Stimulated activated CD8-positive, alpha-beta memory T cell treated with anti-CD3 and anti-CD28 coated beads, Interleukin-4, amount 100 ng/mL, for 1 hour (primary cell): ENCODE results near the gene MGAT4A.
A peak's percentile ranks its signal among the peaks of the same experiment; 100 is the strongest.

Source experiments
- DNase-seq, 2 donors: peaks; one replicate each; pipeline ENCODE4 v3.0.0-alpha.2; 2020; ENCODE audit warnings: low read depth in 2 of 2, low spot score in 1 of 2

The MGAT4A gene

GRCh38 chr2:98731041-98731893 lies at the start of gene MGAT4A:
TSS of gene MGAT4A (minus strand) at chr2:98731132. CDS start at chr2:98726332, 4,800 bp downstream.
- DNase-seq: peak; percentile 41 to 52

DNA sequence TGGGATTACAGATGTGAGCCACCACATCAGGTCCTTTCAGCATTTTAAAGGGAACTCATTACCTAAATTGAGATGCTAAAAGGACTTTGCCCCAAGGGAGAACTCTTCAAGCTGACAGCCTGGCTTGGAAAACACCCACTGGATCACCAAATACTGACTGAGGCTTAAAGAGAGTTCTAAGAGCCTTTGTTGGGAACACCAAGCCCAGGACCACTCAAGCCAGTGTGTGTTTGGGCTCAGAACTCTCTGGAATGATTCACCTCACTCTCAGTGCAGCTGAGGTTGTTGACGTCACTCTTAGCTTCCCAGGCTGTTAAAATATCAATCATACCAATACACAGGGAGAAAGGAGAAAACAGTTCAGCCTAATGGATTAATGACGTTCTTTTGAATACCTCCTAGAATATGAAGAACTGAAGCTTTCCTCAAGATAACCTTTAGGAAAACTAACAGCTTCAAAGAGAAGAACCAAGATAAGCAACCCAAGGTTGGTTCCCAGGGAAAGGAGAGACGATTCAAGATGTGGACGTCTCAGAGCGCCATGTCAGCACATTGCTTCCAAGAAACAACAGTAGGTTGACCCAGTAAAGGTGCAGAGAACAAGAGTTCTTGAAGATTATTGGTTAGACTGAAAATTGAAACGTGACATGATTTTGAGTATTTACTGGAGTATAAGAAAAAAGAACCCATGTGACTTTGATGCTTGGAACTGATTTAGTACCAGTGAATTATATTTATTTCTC lies 48.0 kb upstream of the MGAT4A start:
- no peak for DNase-seq

DNA sequence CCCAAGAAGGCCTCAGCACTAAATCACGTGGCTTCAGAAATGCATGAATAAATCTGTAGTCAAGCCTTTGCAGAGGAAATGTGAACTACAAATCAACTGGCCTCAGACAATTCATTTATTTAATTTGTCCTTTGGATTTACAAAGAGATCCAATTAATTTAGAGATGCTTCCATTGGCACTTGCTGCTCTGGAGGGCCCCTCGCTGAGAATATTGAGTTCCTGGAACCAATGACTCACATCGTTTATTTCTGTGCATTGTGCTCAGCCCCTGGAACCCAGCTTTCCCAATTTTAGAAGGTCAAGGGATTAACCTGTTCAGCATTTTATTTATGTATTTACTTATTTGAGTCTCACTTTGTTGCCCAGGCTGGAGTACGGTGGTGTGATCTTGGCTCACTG lies 47.2 kb upstream of the MGAT4A start:
- DNase-seq: no peak

- no peak for DNase-seq
Observed at GRCh38 chr2:98777710-98778109, 46.8 kb upstream of the MGAT4A start.

- no peak for DNase-seq
Observed at GRCh38 chr2:98777076-98777475, 46.1 kb upstream of the MGAT4A start.

- no peak for DNase-seq
Observed at GRCh38 chr2:98776136-98776535, 45.2 kb upstream of the MGAT4A start.

DNA sequence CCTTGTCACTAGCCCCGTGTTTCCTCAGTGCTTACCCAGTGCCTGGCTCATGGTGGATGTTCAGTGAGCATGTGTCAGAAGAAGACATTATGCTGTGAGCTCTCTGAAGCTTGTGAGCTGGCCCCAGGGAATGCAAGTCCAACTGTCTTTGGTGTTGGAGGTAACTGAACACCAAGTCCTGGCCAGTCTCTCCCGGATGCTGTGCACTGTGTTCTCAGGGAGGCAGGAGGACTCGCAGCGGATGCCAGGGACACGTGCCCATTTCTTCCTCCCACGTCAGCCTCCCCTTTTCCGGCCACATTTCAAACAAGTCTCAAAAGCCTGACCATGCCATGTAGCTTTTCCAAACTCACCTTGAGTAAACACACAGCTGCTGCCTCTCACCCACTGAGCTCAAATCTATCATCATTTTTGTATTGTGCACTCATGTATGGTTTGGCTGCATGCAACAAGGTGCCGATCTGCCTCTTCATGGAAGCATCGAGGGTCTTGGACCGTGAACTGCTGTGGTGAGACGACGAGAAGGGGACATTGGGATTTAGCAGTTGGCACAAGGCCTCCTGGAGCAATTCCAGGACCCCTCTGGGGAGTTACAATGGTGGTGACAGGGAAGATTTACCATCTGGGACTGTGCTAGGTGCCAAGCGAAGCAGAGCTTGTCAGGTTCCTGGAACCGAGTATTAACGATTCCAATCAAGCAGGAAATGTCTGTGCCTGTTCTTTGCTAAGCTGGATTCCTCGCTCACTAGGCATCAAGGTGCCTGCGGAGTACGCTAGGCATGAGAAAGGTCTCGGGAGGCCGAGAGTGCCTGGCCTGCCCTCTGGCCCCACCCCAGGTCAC lies 44.4 kb upstream of the MGAT4A start:
- no peak for DNase-seq

DNA sequence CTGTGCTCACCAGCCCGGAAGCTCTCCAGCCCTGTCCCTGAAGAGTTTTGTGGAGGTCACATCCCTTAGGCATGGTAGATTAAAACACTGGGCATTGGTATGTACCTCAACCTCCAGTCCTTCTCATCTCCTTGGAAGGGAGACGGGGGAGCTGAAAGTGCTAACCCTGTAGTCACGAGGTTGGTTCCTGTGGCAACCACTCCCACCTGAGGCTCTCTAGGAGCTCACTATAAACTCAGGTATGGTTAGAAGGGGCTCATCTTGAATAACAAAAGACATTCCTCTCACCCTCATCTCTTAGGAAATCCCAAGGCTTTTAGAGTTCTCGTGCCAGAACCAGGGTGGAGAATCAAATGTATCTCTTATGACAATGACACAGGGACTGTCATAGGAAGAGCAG lies 43.0 kb upstream of the MGAT4A start:
- DNase-seq: no peak

DNA sequence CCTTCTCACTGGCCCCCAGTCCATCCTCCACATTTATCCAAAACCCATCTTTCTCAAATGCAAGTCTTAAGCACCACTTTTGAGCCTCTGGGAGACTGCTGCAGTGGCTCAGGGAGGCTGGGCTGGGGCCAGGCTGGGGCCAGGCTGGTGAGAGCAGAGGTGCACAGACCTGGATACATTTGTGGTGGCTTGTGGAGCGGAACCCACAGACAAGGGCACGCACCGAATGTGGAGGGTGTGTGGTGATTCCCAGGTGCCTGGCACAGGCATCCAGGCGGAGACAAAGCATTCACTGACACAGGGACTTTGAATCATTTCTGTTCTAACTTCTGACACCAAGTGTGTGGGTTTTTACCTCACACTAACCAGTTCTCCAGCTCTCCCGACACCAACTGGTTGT lies 42.2 kb upstream of the MGAT4A start:
- no peak for DNase-seq

GRCh38 chr2:98772536-98772935 lies 41.6 kb upstream of the MGAT4A start:
- no peak for DNase-seq

- DNase-seq: peak in 1 of 2 donors; percentile 35
Observed at GRCh38 chr2:98771721-98772524, 41.0 kb upstream of the MGAT4A start.

DNA sequence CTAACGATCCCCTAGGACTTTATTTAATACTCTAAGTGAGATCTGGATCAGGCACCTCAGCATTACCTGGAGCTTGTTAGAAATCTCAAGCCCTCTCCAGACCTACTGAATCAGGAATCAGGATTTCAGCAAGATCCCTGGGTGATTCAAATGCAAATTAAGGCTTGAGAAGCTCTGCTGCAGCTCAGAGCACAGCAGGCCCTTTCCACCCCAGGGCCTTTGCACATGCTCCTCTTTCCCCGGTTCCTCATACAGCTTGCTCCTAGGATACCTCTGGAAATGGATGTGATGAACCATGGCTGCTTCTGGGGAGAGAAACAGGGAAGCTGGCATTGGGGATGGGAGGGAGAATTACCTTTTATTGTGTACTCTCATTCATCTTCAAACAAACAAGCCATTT lies 40.3 kb upstream of the MGAT4A start:
- DNase-seq: no peak

DNA sequence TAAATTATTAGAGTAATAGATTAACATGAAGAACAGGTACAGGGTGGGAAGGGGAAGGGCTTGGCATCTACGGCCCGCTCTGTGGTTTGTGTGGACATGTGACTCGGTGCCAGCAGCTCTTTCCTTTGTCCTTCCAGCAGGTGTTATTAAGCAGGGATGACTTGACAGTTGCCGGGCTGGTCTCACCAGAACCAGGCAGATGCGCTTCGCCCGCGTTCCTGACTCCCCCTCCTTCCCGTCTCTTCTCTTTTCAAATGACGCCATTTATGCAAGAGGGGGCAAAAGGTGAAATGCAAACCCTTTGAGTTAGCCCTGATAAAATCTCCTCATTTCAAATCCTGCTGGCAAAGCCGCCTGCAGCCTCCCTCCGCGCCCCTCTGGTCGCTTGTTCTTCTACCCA lies 38.9 kb upstream of the MGAT4A start:
- no peak for DNase-seq

- no peak for DNase-seq
Observed at GRCh38 chr2:98769114-98769476, 38.2 kb upstream of the MGAT4A start.

DNA sequence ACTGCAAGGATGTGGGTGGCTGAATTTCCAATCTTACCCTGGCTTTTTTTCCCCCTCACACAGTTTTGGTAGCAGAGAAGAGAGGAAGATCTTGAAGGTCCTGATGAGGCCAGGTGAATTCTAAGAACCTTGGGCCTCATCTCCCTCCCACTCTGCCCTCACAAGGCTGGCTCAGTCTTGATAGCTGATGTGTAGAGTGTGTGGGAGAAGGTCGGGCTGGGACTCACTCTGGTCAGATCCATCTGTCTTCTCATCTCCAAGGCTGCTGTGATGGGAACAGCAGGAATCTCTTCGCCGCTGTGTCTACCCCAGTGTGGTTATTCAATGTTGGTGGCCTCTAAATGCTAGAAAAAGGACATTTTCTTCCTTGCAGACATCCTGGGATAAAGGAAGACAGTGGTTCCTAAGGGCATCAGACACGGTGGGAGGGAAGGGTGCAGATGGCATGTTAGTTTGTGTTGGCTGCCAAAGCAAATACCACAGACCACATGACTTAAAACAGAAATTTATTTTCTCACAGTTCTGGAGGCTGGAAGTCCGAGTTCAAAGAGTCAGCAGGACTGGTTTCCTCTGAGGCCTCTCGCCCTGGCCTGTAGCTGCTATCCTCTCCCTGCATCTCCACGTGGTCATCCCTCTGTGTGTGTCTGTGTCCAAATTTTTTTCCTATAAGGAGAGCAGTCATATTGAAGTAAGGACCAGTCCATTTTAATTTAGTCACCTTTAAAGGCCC lies 37.6 kb upstream of the MGAT4A start:
- DNase-seq: no peak

- no peak for DNase-seq
Observed at GRCh38 chr2:98764499-98764898, 33.6 kb upstream of the MGAT4A start.

DNA sequence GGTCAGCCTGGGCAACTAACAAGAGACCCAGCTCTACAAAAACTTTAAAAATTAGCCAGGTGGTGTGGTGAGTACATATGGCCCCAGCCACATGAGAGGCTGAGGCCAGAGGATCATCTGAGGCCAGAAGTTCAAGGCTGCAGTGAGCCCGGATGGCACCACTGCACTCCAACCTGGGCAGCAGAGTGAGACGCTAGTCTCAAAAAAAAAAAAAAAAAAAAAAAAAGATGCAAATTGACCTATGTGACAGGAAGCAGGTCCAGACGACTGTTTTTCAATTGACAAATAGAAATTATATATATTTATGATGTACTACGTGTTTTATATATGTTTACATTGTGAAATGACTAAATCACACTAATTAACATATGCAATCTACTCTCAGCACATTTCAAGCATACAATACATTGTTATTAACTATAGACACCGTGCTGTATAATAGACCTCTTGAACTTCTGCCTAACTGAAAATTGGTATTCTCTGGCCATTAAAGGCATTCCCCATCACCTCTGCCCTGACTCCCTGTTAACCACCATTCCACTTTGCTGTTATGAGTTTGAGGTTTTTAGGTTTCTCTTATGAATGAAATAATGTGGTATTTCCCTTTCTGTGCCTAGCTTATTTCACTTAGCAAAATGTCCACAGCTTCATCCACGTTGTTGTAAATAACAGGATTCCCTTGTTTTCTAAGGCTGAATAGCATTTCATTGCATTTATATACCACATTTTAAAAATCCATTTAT lies 32.4 kb upstream of the MGAT4A start:
- no peak for DNase-seq

DNA sequence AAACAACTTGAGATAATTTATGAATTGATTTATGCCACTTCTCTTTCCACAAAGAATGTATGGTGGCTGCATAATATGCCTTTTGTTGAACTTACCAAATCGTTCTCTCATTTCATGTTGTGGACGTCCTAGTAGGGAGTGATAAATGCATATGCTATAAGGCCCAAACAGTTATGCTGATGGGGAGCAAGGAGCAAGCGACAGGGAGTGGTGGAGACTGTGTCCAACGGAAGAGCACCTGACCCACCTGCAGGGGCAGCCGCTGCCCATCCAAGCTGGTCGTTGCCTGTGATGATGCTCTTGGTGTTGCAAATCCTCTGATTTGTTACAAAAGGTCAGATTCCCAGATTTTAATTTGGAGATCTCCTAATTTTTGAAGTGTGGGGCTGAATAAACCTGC lies 31.0 kb upstream of the MGAT4A start:
- DNase-seq: no peak

DNA sequence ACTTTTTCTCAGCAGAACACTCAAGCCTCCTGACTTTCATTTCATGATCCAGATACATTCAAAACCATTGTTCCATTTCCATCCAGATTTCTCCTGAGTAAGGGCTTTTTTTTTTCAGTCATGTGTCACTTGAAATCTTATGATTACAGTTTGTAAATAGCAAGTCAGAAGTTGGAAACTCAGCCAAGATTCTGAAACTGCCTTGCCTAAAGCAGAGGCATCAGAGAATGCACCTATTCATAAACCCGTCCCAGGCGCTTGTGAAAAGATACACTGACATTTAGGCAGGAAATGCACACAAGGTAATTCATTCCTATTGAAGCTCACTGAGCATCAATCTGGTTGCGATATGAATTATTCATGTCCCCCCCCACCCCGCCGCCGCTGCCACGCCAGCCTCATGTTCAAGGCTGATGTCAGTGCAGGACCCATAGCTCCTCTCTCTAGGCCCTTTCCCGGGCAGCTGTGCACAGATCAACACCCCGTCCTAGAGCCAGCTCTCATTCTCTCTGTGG lies 30.4 kb upstream of the MGAT4A start:
- DNase-seq: no peak
